B cell (primary cell): ENCODE data around the gene KCND3. TPM values are rescaled to one million over a fixed set of nuclear protein-coding genes. Genes with fewer than 3 reads are reported as not detected.

Source experiments
- ATAC-seq: fragments of 200-7000 bp; cut with Tn5 transposase; one replicate; pipeline ENCODE4 v1.10.0; 2021; ENCODE audit warnings: low read depth, mild to moderate bottlenecking, moderate number of reproducible peaks, moderate library complexity
- CTCF ChIA-PET: fragments of 350-600 bp; sonication (Branson Sonifier 250); formaldehyde crosslinking; loops from one replicate; lab custom pipeline; 2021; ENCODE audit warnings: antibody characterized with exemption, inconsistent platforms; lab: Charles Lee
- POLR2A ChIA-PET: fragments of 350-600 bp; sonication (Branson Sonifier 250); formaldehyde crosslinking; loops from one replicate; lab custom pipeline; 2021; ENCODE audit warnings: antibody characterized with exemption; lab: Charles Lee
- DNase-seq: peaks from one replicate; pipeline ENCODE4 v3.0.0; 2013
- H2AFZ ChIP-seq: 2 replicates; pipeline ENCODE4 v1.6.1; 2012; ENCODE audit warnings: mild to moderate bottlenecking, low read depth, low read length; ENCODE audit not compliant: insufficient read depth, poor library complexity, severe bottlenecking
- H3K27ac ChIP-seq, 2 donors: 1 replicate in 1 of 2; 2 replicates in 1 of 2; pipeline ENCODE4 v1.5.1; 2012 to 2013; ENCODE audit warnings: low read length in 2 of 2, mild to moderate bottlenecking in 2 of 2, moderate library complexity in 1 of 2
- H3K27me3 ChIP-seq, 4 experiments: fragments of 200-600 bp in 1 of 4; sonication (generic) in 1 of 4; replicated peaks in 1 of 4; 1 replicate in 2 of 4; 2 replicates in 2 of 4; pipeline versions ENCODE4 v1.6.1 to v1.7.0; 2013 to 2016; ENCODE audit warnings: low read length in 3 of 4, mild to moderate bottlenecking in 2 of 4, mixed read lengths in 1 of 4, moderate library complexity in 1 of 4; ENCODE audit not compliant: insufficient read depth in 4 of 4, control insufficient read depth in 3 of 4; ENCODE audit errors: control extremely low read depth in 1 of 4
- H3K36me3 ChIP-seq, 2 experiments: replicated peaks in 1 of 2; 1 replicate in 1 of 2; 2 replicates in 1 of 2; pipeline versions ENCODE4 v1.6.1 to v1.7.1; 2013; ENCODE audit warnings: low read length in 1 of 2; ENCODE audit not compliant: insufficient read depth in 2 of 2, control insufficient read depth in 1 of 2; ENCODE audit errors: control extremely low read depth in 1 of 2, extremely low read depth in 1 of 2
- H3K4me1 ChIP-seq, 2 donors: fragments of 200-600 bp in 1 of 2; sonication (generic) in 1 of 2; 1 replicate in 1 of 2; 2 replicates in 1 of 2; pipeline versions ENCODE4 v1.5.1 to v1.6.1; 2013 to 2017; ENCODE audit warnings: low read length in 2 of 2; ENCODE audit not compliant: control insufficient read depth in 2 of 2, insufficient read depth in 2 of 2
- H3K4me2 ChIP-seq: replicated peaks from 2 replicates; pipeline ENCODE3; 2012; ENCODE audit warnings: mild to moderate bottlenecking, low read depth, low read length; ENCODE audit not compliant: poor library complexity, severe bottlenecking
- H3K4me3 ChIP-seq, 5 experiments: fragments of 200-600 bp in 1 of 5; sonication (generic) in 1 of 5; 1 replicate in 3 of 5; 2 replicates in 2 of 5; pipeline versions ENCODE4 v1.5.1 to v1.7.0; 2011 to 2016; ENCODE audit warnings: low read length in 4 of 5, mild to moderate bottlenecking in 4 of 5, low read depth in 2 of 5, control low read depth in 1 of 5, moderate library complexity in 1 of 5; ENCODE audit not compliant: insufficient read depth in 1 of 5; ENCODE audit errors: control extremely low read depth in 1 of 5, extremely low read depth in 1 of 5
- H3K79me2 ChIP-seq: fragments of 200-600 bp; sonication (generic); one replicate; pipeline ENCODE4 v1.6.0; 2016; ENCODE audit warnings: low read length; ENCODE audit not compliant: control insufficient read depth, insufficient read depth
- H3K9ac ChIP-seq: fragments of 200-600 bp; sonication (generic); 2 replicates; pipeline ENCODE4 v1.6.1; 2017; ENCODE audit warnings: mild to moderate bottlenecking, low read length, moderate library complexity
- H3K9me3 ChIP-seq, 3 donors: one replicate each; pipeline versions ENCODE4 v1.6.1 to v1.7.1; 2013; ENCODE audit warnings: low read length in 2 of 3; ENCODE audit not compliant: control insufficient read depth in 2 of 3, insufficient read depth in 1 of 3; ENCODE audit errors: control extremely low read depth in 1 of 3
- H4K20me1 ChIP-seq: 2 replicates; pipeline ENCODE4 v1.6.0; 2012; ENCODE audit warnings: mild to moderate bottlenecking, low read length; ENCODE audit not compliant: insufficient read depth, control insufficient read depth, poor library complexity, severe bottlenecking
- H3K27ac Mint-ChIP-seq: one replicate; pipeline ENCODE4 v1.8.0; 2021; ENCODE audit warnings: mixed read lengths
- H3K27me3 Mint-ChIP-seq: one replicate; pipeline ENCODE4 v1.8.0; 2021; ENCODE audit warnings: mixed read lengths
- H3K4me1 Mint-ChIP-seq: one replicate; pipeline ENCODE4 v1.8.0; 2021; ENCODE audit warnings: mixed read lengths
- H3K4me3 Mint-ChIP-seq: one replicate; pipeline ENCODE4 v1.8.0; 2021; ENCODE audit warnings: mixed read lengths
- H3K9me3 Mint-ChIP-seq: one replicate; pipeline ENCODE4 v1.8.0; 2022; ENCODE audit warnings: mixed read lengths; ENCODE audit not compliant: insufficient read depth
- EZH2 ChIP-seq: IDR thresholded peaks from 2 replicates; pipeline ENCODE4 v1.6.1; 2012; ENCODE audit warnings: borderline replicate concordance, low read depth, mild to moderate bottlenecking, moderate library complexity, low read length; ENCODE audit not compliant: insufficient read depth, poor library complexity, severe bottlenecking
- WGBS: methylation state at CpG from one replicate; pipeline ENCODE4 v1.1.5; 2013; ENCODE audit warnings: missing lambda C conversion rate; ENCODE audit not compliant: insufficient coverage; 5-methylcytosine and 5-hydroxymethylcytosine counted together
- intact Hi-C: fragments of 100-400 bp; cut with micrococcal nuclease; formaldehyde crosslinking; loops from one replicate; pipeline ENCODE4 v1.10.0; 2022
- polyA plus RNA-seq: library from polyadenylated mRNA; depleted of rRNA; stranded (reverse); fragments of >200 nt; gene quantifications from 2 replicates; pipeline ENCODE4 v1.2.3, GENCODE V29; 2012
- total RNA-seq, 2 donors: library from RNA; stranded (reverse); fragments of 120-200 nt in 1 of 2; gene quantifications; 1 replicate in 1 of 2; 2 replicates in 1 of 2; pipeline versions ENCODE4 v1.2.3 to v1.2.4, GENCODE V29; 2013 to 2022
- TF ChIP-seq, protein P1 (sequence below): fragments of 200-600 bp; IDR thresholded peaks from one replicate; pipeline ENCODE4 v1.8.0; 2022; ENCODE audit warnings: antibody characterized with exemption, mild to moderate bottlenecking

Gene KCND3
- total and polyA plus RNA-seq, 2 donors (not counting 1 experiment from before 2014, with no cell fraction given), result 0.07 TPM; not detected in 1

DNA sequence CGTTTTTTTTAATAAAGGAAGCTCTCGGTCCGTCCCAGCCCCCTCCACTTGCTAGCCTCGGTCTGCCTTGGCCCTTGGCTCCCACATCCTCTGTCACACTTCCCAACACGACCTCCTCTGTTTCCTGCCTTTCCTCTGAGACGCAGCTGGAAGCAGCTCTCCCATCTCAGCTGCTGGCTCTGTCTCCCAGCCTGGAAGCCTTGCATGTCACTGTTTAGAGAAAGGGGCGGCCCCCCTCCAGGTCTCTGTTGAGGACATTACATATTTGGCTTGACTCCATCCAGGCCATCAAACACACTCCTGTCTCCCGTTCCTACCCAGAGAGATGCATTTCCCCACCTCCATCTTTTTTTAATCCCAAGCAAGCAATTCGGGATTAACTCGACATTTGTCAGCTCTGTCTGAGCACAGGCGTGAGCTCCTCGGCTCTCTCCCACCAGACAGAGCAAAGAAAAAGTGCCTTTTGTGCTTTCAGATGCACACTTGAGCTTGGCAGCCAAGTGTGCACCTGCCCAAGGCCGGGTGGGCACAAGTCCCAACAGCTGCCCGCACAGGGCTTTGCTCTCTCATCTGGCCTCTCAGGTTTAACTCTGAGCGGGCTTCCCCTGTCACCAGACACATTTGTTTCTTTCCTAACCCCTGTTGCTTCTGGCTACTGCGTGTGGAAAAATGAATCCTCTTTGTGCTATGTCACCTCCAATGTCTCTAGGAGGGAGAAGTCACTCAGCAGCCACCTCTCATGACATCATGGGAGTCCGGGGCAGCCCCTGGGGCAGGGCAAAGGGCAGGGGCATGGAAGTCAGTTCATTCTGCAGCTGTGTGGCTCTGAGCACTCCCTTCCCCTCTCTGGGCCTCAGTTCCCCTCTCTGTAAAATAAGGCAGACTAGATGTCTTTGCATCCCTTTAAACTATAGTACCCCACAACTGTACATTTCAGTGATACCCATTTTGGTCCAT is 108.3 kb downstream of the KCND3 start:
- no peaks in the 10 kb centered on the region for H3K36me3 ChIP-seq
- no peaks in the 10 kb centered on the region for H3K9me3 Mint-ChIP-seq
- no peak overlapping the region for H3K9ac ChIP-seq
- H3K4me1 ChIP-seq, result peaks cover 20 to 21% of the 10 kb centered on the region in 2 donors
- no peak overlapping the region for H3K4me3 Mint-ChIP-seq
- no peak overlapping the region for H2AFZ ChIP-seq
- peaks cover 0 to 5% (median 0%) of the 10 kb centered on the region in 4 experiments for H3K27me3 ChIP-seq
- no peak overlapping the region for H3K27ac ChIP-seq
- no peak for DNase-seq
- no peak overlapping the region for H3K4me2 ChIP-seq
- no peaks in the 10 kb centered on the region for H3K79me2 ChIP-seq
- H3K4me3 ChIP-seq, result no peak overlapping the region
- H3K27me3 Mint-ChIP-seq, result peaks cover 47% of the 10 kb centered on the region
- intact Hi-C loops, result no loop called here
- POLR2A ChIA-PET, result no interaction called here
- no peaks in the 10 kb centered on the region for H4K20me1 ChIP-seq
- H3K4me1 Mint-ChIP-seq, result peaks cover 18% of the 10 kb centered on the region
- ATAC-seq, result no peak
- CTCF ChIA-PET, result no interaction called here
- no peak overlapping the region for H3K27ac Mint-ChIP-seq
- TF ChIP-seq, protein P1, sequence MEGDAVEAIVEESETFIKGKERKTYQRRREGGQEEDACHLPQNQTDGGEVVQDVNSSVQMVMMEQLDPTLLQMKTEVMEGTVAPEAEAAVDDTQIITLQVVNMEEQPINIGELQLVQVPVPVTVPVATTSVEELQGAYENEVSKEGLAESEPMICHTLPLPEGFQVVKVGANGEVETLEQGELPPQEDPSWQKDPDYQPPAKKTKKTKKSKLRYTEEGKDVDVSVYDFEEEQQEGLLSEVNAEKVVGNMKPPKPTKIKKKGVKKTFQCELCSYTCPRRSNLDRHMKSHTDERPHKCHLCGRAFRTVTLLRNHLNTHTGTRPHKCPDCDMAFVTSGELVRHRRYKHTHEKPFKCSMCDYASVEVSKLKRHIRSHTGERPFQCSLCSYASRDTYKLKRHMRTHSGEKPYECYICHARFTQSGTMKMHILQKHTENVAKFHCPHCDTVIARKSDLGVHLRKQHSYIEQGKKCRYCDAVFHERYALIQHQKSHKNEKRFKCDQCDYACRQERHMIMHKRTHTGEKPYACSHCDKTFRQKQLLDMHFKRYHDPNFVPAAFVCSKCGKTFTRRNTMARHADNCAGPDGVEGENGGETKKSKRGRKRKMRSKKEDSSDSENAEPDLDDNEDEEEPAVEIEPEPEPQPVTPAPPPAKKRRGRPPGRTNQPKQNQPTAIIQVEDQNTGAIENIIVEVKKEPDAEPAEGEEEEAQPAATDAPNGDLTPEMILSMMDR, result no peak
- TF ChIP-seq EZH2, result no peak
- no peaks in the 10 kb centered on the region for H3K9me3 ChIP-seq
- 55% methylated on average over 15 of the region's 17 CpGs for WGBS

DNA sequence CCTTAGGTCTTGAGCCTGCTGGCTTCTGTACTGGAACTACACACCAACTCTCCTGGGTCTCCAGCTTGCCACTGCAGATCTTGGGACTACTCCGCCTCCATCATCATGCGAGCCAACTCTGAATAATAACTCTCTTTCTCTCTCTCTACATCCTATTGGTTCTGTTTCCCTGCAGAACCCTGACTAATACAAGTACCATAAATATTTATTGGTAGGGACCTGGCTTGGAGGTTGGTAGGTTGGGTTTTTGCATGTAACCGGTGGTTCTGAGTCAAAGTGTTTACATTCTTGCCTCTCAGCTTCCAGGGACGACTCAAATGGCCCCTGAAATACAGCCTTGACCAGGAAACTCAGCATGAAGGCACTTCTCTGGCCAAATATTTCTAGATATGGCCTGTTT is 110.4 kb downstream of the KCND3 start:
- DNase-seq (no peak), ATAC-seq (no peak)
- Histone ChIP-seq H3K9ac (no peak overlapping the region), H3K27me3 (peaks cover 0 to 8% (median 0%) of the 10 kb centered on the region in 4 experiments), H3K4me2 (peak overlapping the region; percentile 48), H4K20me1 (no peaks in the 10 kb centered on the region), H3K36me3 (no peaks in the 10 kb centered on the region), H3K4me3 (no peak overlapping the region), H3K27ac (peak overlapping the region; percentile 22 to 65), H2AFZ (peak overlapping the region; percentile 8), H3K4me1 (peaks cover 20 to 21% of the 10 kb centered on the region in 2 donors), H3K79me2 (no peaks in the 10 kb centered on the region), H3K9me3 (no peaks in the 10 kb centered on the region)
- Mint-ChIP-seq H3K4me3 (peak overlapping the region; percentile 10), H3K9me3 (no peaks in the 10 kb centered on the region), H3K4me1 (peaks cover 18% of the 10 kb centered on the region), H3K27me3 (peaks cover 47% of the 10 kb centered on the region), H3K27ac (peak overlapping the region; percentile 27)
- ChIA-PET POLR2A (no interaction called here), CTCF (interaction anchor here (0.8 to 0.9 kb wide), 2 partner anchors 10 to 19 kb away, joined by 3 to 5 read pairs; no protein-coding TSS in a partner anchor)
- intact Hi-C loops, result no loop called here
- WGBS, result 63% methylated on average over 1 of the region's 4 CpGs
- TF ChIP-seq, protein P1, result no peak
- TF ChIP-seq EZH2, result no peak
